Fibroblast of villous mesenchyme (primary cell): ENCODE results near the gene KCNV2. TPM values are rescaled to one million over a fixed set of nuclear protein-coding genes. Genes with fewer than 3 reads are reported as not detected.

ENCODE experiments used
- DNase-seq: peaks from one replicate; pipeline ENCODE4 v3.0.0-alpha.2; 2010; ENCODE audit warnings: low read depth
- H3K4me3 ChIP-seq: 2 replicates; pipeline ENCODE4 v1.5.1; 2011; ENCODE audit warnings: low read depth, mild to moderate bottlenecking, low read length
- CTCF ChIP-seq: IDR thresholded peaks from 2 replicates; pipeline ENCODE4 v1.5.1; 2012; ENCODE audit warnings: low read depth, mild to moderate bottlenecking, low read length; ENCODE audit not compliant: insufficient read depth
- total RNA-seq: library from RNA; depleted of rRNA; stranded (reverse); fragments of >200 nt; gene quantifications from 2 replicates; pipeline ENCODE4 v1.2.3, GENCODE V29; 2012

KCNV2 gene
- total RNA-seq, 1 donor = not detected

GRCh38 chr9:2730971-2731370 lies 13.7 kb downstream of the KCNV2 start:
- TF ChIP-seq CTCF = no peak
- DNase-seq = no peak
- H3K4me3 ChIP-seq = no peak overlapping the region

GRCh38 chr9:2732492-2732891 lies 15.2 kb downstream of the KCNV2 start:
- no peak for TF ChIP-seq CTCF
- H3K4me3 ChIP-seq = no peak overlapping the region
- no peak for DNase-seq

- DNase-seq = peak; percentile 56
- no peak overlapping the region for H3K4me3 ChIP-seq
- TF ChIP-seq CTCF = no peak
Observed at GRCh38 chr9:2740616-2741015, 23.3 kb downstream of the KCNV2 start.

- peak; percentile 22 for DNase-seq
Observed at GRCh38 chr9:2741441-2742158, 24.3 kb downstream of the KCNV2 start.

GRCh38 chr9:2742214-2742613 lies 24.9 kb downstream of the KCNV2 start:
- no peak overlapping the region for H3K4me3 ChIP-seq
- peak; percentile 71 for DNase-seq
- no peak for TF ChIP-seq CTCF

More at GRCh38 chr9:2741441-2742158, 24.3 kb downstream of the KCNV2 start:
- TF ChIP-seq CTCF = no peak
- H3K4me3 ChIP-seq = no peak overlapping the region

- no peak overlapping the region for H3K4me3 ChIP-seq
- no peak for DNase-seq
- no peak for TF ChIP-seq CTCF
Observed at GRCh38 chr9:2743937-2744529, 26.7 kb downstream of the KCNV2 start.
